ENCODE results near the gene CTNNA1.

DNA sequence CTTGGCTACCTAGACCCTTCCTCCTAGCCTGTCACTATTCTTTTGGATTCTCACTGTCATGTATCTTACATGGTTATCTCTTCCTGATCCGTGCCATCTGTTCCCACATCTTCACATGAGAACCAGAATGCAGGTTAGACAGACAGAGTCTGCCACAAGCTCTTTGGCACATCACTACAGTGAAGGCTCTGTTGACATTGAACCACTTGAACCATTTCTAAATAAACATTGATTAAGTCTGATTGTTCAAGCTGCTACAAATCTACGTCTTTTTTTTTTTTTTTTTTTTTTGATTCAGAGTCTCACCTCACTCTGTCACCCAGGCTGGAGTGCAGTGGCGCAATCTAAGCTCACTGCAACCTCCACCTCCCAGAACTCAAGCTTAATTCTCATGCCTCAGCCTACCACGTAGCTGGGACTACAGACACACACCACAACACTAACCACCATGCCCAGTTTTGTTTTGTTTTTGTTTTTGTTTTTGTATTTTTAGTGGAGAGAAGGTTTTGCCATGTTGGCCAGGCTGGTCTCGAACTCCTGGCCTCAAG lies 207.0 kb downstream of the CTNNA1 start:
- TF ChIP-seq, protein P1, sequence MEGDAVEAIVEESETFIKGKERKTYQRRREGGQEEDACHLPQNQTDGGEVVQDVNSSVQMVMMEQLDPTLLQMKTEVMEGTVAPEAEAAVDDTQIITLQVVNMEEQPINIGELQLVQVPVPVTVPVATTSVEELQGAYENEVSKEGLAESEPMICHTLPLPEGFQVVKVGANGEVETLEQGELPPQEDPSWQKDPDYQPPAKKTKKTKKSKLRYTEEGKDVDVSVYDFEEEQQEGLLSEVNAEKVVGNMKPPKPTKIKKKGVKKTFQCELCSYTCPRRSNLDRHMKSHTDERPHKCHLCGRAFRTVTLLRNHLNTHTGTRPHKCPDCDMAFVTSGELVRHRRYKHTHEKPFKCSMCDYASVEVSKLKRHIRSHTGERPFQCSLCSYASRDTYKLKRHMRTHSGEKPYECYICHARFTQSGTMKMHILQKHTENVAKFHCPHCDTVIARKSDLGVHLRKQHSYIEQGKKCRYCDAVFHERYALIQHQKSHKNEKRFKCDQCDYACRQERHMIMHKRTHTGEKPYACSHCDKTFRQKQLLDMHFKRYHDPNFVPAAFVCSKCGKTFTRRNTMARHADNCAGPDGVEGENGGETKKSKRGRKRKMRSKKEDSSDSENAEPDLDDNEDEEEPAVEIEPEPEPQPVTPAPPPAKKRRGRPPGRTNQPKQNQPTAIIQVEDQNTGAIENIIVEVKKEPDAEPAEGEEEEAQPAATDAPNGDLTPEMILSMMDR (optimal IDR thresholded peaks at IDR 0.05 in 1 of 3, IDR thresholded peaks at IDR 0.05 in 1 of 3, conservative IDR thresholded peaks at IDR 0.05 in 1 of 3; ENCODE audit: extremely low read depth in 1 of 3, insufficient read depth in 2 of 3, low read length in 3 of 3) = no peak
- no peak for TF ChIP-seq EZH2 (IDR thresholded peaks at IDR 0.05; ENCODE audit: low read length)

Data from keratinocyte (primary cell).